HG03378 (cell line): ENCODE data around the gene HDLBP.
"Not testable (repeated sequence)": the region's sequence is repeated elsewhere in the genome, so short reads cannot be mapped to it uniquely, and the experiment has no call there.

Source experiments
- ATAC-seq: cut with Tn5 transposase; IDR thresholded peaks from one replicate; pipeline ENCODE4 v1.9.1; 2021; ENCODE audit warnings: mild to moderate bottlenecking, moderate library complexity; ENCODE audit not compliant: unreplicated experiment

The HDLBP gene

GRCh38 chr2:241304039-241304670 lies 11.3 kb downstream of the HDLBP start:
- ATAC-seq = no peak

DNA sequence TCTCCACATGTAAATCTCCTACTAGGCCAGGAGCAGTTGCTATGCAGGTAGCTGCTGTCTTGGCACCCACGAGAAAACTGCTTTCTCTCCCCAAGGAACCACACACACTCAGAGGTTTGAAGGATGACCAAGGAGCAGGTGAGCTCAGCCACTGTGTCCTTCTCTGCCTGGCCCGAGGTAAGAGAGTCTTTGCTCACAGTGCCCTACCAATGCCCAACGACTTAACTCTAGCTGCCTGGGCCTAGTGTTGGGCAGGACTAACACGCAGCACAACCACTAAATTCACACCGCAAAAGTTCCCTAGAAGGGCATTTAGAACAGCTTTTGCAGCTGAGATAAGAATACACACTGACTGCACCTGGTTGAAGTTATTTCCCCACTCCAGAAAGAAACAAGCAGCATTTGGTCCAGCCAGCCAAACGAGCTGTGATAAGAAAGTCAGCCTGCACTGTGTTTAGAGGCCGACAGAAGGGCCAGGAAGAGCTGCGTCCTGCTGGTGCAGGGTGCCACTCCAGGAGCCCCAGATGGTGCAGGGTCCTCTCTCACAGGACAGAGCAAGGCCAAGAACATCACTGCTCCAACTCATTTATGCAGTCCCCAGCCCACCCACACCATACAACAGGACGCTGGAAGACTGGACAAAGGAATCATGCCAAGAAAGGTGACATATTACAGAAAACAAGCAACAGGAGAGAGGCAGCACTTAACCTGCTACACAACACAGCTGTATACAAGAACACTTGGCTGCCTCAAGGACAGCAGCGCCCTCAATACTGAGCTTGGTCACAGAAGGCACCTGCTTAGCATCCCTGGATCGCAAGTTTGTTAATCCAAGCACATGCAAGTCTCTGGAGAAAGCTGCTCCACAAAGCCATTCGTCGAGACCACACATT lies 12.5 kb downstream of the HDLBP start:
- no peak for ATAC-seq

- ATAC-seq = no peak
These were observed 13.4 kb downstream of the HDLBP start for GRCh38 chr2:241302083-241302482.

- no peak for ATAC-seq
These were observed 15.5 kb downstream of the HDLBP start for GRCh38 chr2:241300000-241300399.

- ATAC-seq = no peak
These were observed 16.8 kb downstream of the HDLBP start for GRCh38 chr2:241298673-241299072.

GRCh38 chr2:241296767-241297166 lies 18.7 kb downstream of the HDLBP start:
- no peak for ATAC-seq

DNA sequence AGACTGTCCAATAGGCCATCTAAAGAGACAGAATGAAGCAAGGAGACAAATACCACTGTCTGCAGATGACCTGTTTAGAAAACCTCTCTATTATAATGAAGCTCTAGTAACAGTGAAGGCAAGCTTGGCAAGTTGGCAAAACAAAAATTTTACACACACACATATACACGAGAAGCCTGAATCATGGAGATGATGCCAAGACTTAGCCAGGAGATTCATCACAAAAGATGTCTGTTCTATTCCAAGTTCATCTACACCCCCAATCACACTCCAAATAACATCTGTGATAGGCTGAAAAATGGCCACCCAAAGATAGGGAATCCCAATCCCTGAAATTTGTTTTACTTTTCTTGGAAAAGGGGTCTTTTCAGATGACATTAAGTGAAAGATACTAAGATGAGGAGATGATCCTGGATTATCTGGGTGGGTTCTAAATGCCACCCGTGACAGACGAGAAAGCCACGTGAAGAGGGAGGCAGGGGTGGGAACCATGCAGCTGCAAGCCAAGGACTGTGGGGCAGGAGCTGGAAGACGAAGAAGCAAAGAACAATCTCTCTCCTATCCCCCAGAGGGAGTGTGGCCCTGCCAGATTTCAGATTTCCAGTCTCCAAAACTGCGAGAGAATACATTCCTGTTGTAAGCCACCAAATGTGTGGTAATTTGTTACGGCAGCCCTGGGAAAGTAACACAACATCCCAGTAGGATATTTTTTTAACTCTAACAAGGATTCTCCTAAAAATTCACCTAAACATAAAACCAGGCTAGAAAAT lies 20.0 kb downstream of the HDLBP start:
- no peak for ATAC-seq

DNA sequence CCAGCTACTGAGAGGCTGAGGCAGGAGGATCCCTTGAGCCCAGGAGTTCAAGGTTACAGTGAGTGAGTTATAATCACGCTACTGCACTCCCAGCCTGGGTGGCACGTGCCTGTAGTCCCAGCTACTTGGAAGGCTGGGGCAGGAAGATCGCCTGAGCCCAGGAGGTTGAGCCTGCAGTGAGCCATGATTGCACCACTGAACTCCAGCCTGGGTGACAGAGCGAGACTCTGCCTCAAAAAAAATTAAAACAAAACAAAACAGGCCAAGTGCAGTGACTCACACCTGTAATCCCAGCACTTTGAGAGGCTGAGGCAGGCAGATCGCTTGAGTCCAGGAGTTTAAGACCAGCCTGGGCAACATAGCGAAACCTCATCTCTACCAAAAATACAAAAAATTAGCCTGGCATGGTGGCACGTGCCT lies 22.1 kb downstream of the HDLBP start:
- ATAC-seq = not testable (repeated sequence)

- ATAC-seq = no peak
These were observed 23.5 kb downstream of the HDLBP start for GRCh38 chr2:241291977-241292376.

DNA sequence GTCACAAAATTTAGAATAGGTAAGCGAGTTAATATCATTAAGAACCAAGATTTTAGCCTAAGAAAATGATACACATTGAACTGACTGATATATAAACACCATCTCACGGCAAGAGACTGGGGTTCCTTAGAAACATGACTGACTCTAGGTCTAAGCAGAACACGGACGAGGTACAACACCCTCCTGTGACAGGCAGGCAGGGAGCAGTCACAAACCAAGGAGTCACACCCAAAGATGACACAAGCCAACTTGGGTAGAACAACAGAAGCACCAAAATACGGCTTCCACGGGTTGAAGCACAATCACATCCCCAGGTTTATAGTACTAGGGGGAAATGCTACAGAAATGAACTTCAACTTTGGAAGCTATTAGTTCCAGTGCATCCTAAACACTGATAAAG lies 24.3 kb downstream of the HDLBP start:
- ATAC-seq = no peak

- no peak for ATAC-seq
These were observed 25.9 kb downstream of the HDLBP start for GRCh38 chr2:241289597-241289996.

DNA sequence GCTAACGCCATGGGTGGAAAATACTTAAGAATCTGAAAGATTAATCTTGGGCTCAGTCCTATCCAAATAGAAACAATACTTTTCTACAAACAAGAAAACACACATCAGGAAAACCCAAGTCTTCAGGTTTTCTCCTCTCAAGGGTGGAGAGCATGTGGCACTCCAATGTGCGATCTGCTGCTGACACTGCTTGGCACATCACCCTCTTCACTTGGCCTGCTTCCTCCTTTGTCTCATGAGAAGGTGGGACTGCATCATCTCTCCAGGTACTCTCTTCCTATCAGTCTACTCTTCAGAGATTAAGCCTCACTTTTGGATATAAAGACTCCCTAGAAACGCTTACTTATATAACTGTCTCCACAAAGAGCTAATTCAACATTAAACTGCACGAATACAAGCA lies 26.4 kb downstream of the HDLBP start:
- ATAC-seq = no peak

DNA sequence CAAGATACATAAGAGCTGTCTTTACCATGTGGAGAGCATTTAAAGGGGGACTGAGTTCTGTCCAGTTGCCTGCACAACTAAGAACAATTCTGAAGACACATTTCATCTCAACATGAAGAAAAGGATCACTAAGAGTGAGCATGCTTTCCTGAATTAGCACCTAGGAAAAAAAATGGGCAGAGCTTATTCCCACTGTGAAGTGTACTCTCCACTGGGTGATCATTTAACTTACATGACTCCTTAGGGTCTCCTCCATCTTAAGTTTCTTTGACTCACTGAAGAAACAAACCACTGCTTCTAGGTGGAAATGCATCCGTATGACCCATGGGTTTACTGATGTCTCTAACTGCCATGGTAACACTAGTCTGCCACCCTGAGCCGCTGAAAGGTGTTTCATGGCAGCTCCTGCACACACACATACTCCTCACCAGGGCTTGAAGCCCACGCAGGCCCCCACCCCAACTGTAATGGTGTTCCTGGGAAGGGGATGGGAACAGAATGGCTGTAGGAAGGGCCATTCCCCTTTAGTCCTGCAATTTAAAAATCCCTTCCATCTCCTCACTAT lies 27.1 kb downstream of the HDLBP start:
- no peak for ATAC-seq

GRCh38 chr2:241286348-241287090 lies 29.0 kb downstream of the HDLBP start:
- ATAC-seq = no peak

- no peak for ATAC-seq
These were observed 29.9 kb downstream of the HDLBP start for GRCh38 chr2:241285596-241285995.

- no peak for ATAC-seq
These were observed 32.9 kb downstream of the HDLBP start for GRCh38 chr2:241282555-241282954.

DNA sequence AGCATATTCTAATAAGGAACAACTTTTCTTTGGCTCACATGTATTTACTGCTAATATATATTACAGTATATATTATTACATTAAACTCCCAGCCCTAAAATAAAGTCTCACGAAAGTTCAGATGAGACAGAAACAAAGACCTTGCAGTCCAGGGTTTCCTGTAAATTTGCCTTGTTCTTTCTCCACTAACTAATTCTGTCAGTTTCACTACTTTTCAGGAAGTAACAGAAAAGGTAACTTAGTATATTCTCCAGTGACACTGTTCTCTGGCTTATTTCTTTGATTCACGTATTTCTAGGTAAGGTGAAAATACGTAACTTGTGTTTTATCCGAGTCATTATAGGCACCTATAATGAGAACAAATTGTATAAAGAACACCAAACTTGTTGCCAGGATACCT lies 35.2 kb downstream of the HDLBP start:
- no peak for ATAC-seq

GRCh38 chr2:241279828-241280227 lies 35.6 kb downstream of the HDLBP start:
- ATAC-seq = no peak

DNA sequence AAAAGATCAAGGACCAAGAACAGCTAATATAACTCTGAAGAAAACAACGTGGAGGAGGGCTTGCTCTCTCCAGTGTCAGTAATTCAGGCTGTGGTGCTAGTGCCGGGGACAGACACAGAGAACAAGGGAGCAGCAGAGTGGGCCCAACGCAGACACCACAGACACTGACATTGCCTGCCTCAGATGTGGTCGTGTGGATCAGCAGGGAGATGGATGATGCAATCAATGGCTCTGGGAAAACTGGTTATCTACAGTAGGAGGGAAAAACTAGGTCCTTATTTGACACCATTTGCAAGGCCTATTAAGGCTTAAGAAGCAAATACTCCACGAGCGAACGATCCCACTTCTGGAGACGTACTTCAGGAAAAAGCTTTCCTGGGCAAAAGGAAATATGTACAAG lies 36.1 kb downstream of the HDLBP start:
- ATAC-seq = no peak

DNA sequence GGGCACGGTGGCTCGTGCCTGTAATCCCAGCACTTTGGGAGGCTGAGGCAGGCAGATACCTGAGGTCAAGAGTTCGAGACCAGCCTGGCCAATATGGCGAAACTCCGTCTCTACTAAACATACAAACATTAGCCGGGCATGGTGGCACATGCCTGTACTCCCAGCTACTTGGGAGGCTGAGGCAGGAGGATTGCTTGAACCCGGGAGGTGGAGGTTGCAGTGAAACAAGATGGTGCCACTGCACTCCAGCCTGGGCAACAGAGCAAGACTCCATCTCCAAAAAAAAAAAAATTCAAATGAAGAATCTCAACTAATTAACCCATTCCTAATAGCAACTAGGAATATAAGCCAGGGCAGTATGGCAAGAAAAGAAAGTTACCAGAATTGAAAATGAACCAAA lies 37.2 kb downstream of the HDLBP start:
- not testable (repeated sequence) for ATAC-seq

GRCh38 chr2:241275910-241276309 lies 39.6 kb downstream of the HDLBP start:
- no peak for ATAC-seq
